ENCODE results near the gene EXOC6B.

DNA sequence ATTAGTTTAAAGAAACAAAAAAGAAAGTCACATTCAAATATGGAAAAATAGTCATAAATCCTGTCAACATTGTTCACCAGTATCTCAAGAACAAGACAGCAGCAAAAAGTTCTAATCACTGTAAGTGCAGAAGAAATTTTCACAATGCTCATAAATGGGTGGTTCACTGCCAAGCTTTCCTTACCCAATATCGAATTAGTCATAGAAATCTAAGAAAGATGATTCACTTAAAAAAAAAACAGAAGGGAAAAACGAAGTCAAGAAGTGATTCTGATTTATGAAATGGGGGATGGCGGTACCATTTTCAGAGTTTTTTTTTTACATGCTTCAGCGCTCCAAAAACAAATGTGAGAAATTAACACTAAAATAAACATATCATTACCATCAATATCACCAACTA lies 156.7 kb downstream of the EXOC6B start:
- TF ChIP-seq POLR2A (IDR thresholded peaks at IDR 0.05) (no peak), POLR2AphosphoS5 (IDR thresholded peaks at IDR 0.05) (no peak)
- TF ChIP-seq, protein P1, sequence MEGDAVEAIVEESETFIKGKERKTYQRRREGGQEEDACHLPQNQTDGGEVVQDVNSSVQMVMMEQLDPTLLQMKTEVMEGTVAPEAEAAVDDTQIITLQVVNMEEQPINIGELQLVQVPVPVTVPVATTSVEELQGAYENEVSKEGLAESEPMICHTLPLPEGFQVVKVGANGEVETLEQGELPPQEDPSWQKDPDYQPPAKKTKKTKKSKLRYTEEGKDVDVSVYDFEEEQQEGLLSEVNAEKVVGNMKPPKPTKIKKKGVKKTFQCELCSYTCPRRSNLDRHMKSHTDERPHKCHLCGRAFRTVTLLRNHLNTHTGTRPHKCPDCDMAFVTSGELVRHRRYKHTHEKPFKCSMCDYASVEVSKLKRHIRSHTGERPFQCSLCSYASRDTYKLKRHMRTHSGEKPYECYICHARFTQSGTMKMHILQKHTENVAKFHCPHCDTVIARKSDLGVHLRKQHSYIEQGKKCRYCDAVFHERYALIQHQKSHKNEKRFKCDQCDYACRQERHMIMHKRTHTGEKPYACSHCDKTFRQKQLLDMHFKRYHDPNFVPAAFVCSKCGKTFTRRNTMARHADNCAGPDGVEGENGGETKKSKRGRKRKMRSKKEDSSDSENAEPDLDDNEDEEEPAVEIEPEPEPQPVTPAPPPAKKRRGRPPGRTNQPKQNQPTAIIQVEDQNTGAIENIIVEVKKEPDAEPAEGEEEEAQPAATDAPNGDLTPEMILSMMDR (IDR thresholded peaks at IDR 0.05) = no peak
